ENCODE measurements around the gene PTPRG. TPM values are rescaled to one million over a fixed set of nuclear protein-coding genes. Genes with fewer than 3 reads are reported as not detected.

The PTPRG gene
- total RNA-seq, 2 experiments from 2014 or later, result 0.13 to 0.70 TPM

- no TSS peak for BruUV-seq (replicated peaks)
- no peak for TF ChIP-seq EZH2phosphoT487 (IDR thresholded peaks at IDR 0.05; ENCODE audit: borderline replicate concordance, low read depth, low read length)
- no peak for TF ChIP-seq CTCF (conservative IDR thresholded peaks at IDR 0.05; ENCODE audit: low read length)
- H3K79me2 ChIP-seq (ENCODE audit: insufficient read depth, low read depth, low read length), result no peaks in the 10 kb centered on the region
- H3K4me3 ChIP-seq (ENCODE audit: low read depth, low read length, poor library complexity, severe bottlenecking), result no peak overlapping the region
- no peaks in the 10 kb centered on the region for H3K36me3 ChIP-seq (ENCODE audit: insufficient read depth, low read length)
- H3K27ac ChIP-seq (ENCODE audit: low read depth, low read length, poor library complexity, severe bottlenecking), result no peak overlapping the region
- H4K20me1 ChIP-seq (ENCODE audit: insufficient read depth, low read length), result no peaks in the 10 kb centered on the region
- 0 out of 2 replicates have a peak, but pooled peaks cover 4% of the 10 kb centered on the region for H3K9me3 ChIP-seq (ENCODE audit: low read length)
- H3K4me2 ChIP-seq (ENCODE audit: low read length), result no peak overlapping the region
- no peak overlapping the region for H2AFZ ChIP-seq (ENCODE audit: low read length)
- no peaks in the 10 kb centered on the region for H3K4me1 ChIP-seq (ENCODE audit: insufficient read depth, low read length, poor library complexity, severe bottlenecking)
- H3K9me2 ChIP-seq (ENCODE audit: insufficient read depth, low read length), result no peaks in the 10 kb centered on the region
- DNase-seq (ENCODE audit: low spot score), result no peak
- ChIA-PET POLR2A (interaction anchor here (1.1 to 1.2 kb wide), 2 partner anchors 12 to 30 kb away, joined by 3 to 8 read pairs; no protein-coding TSS in a partner anchor), CTCF (ENCODE audit: unreplicated experiment) (no interaction called here)
- intact Hi-C loops (cut with micrococcal nuclease; ENCODE audit: unreplicated experiment), result no loop called here
Measured at GRCh38 chr3:62300617-62301016, 739.2 kb downstream of the PTPRG start.

GRCh38 chr3:62312201-62312600 is 750.8 kb downstream of the PTPRG start:
- no peak overlapping the region for H3K4me3 ChIP-seq (ENCODE audit: low read depth, low read length, poor library complexity, severe bottlenecking)
- POLR2A ChIA-PET, result interaction anchor here (0.9 kb wide), 1 partner anchor 11 kb away, joined by 4 read pairs; no protein-coding TSS in a partner anchor
- intact Hi-C loops (cut with micrococcal nuclease; ENCODE audit: unreplicated experiment), result no loop called here
- H4K20me1 ChIP-seq (ENCODE audit: insufficient read depth, low read length), result no peaks in the 10 kb centered on the region; the same call in 1 of the 2 replicates
- no peaks in the 10 kb centered on the region for H3K36me3 ChIP-seq (ENCODE audit: insufficient read depth, low read length)
- H3K9me3 ChIP-seq (ENCODE audit: low read length), result no peaks in the 10 kb centered on the region
- H3K79me2 ChIP-seq (ENCODE audit: insufficient read depth, low read depth, low read length), result no peaks in the 10 kb centered on the region
- BruUV-seq (replicated peaks), result no TSS peak
- no peaks in the 10 kb centered on the region for H3K4me1 ChIP-seq (ENCODE audit: insufficient read depth, low read length, poor library complexity, severe bottlenecking)
- no peaks in the 10 kb centered on the region; the same call in 1 of the 2 replicates for H3K9me2 ChIP-seq (ENCODE audit: insufficient read depth, low read length)
- no peak overlapping the region for H3K27ac ChIP-seq (ENCODE audit: low read depth, low read length, poor library complexity, severe bottlenecking)
- DNase-seq (ENCODE audit: low spot score), result no peak
- no peak overlapping the region for H2AFZ ChIP-seq (ENCODE audit: low read length)
- CTCF ChIA-PET (ENCODE audit: unreplicated experiment), result interaction anchor here (0.6 kb wide), 1 partner anchor 883 kb away, joined by 3 read pairs; no protein-coding TSS in a partner anchor
- H3K4me2 ChIP-seq (ENCODE audit: low read length), result no peak overlapping the region
- TF ChIP-seq EZH2phosphoT487 (IDR thresholded peaks at IDR 0.05; ENCODE audit: borderline replicate concordance, low read depth, low read length) (no peak), CTCF (conservative IDR thresholded peaks at IDR 0.05; ENCODE audit: low read length) (no peak)

- ChIA-PET POLR2A (no interaction called here), CTCF (ENCODE audit: unreplicated experiment) (no interaction called here)
- no peaks in the 10 kb centered on the region for H3K9me3 ChIP-seq (ENCODE audit: low read length)
- H4K20me1 ChIP-seq (ENCODE audit: insufficient read depth, low read length), result no peaks in the 10 kb centered on the region; the same call in 1 of the 2 replicates
- no peak for TF ChIP-seq EZH2phosphoT487 (IDR thresholded peaks at IDR 0.05; ENCODE audit: borderline replicate concordance, low read depth, low read length)
- no peak for TF ChIP-seq CTCF (conservative IDR thresholded peaks at IDR 0.05; ENCODE audit: low read length)
- DNase-seq (ENCODE audit: low spot score), result no peak
- no peaks in the 10 kb centered on the region for H3K79me2 ChIP-seq (ENCODE audit: insufficient read depth, low read depth, low read length)
- no peak overlapping the region for H3K27ac ChIP-seq (ENCODE audit: low read depth, low read length, poor library complexity, severe bottlenecking)
- intact Hi-C loops (cut with micrococcal nuclease; ENCODE audit: unreplicated experiment), result no loop called here
- H3K4me2 ChIP-seq (ENCODE audit: low read length), result no peak overlapping the region
- H3K4me3 ChIP-seq (ENCODE audit: low read depth, low read length, poor library complexity, severe bottlenecking), result no peak overlapping the region
- no peaks in the 10 kb centered on the region for H3K9me2 ChIP-seq (ENCODE audit: insufficient read depth, low read length)
- H3K4me1 ChIP-seq (ENCODE audit: insufficient read depth, low read length, poor library complexity, severe bottlenecking), result no peaks in the 10 kb centered on the region
- no peaks in the 10 kb centered on the region for H3K36me3 ChIP-seq (ENCODE audit: insufficient read depth, low read length)
- no peak overlapping the region for H2AFZ ChIP-seq (ENCODE audit: low read length)
- BruUV-seq (replicated peaks), result no TSS peak
Measured at GRCh38 chr3:62316525-62316924, 755.2 kb downstream of the PTPRG start.
